HT1080 (cell line): ENCODE data around the gene KIF20A. TPM values are rescaled to one million over a fixed set of nuclear protein-coding genes. Genes with fewer than 3 reads are reported as not detected.
A peak's percentile ranks its signal among the peaks of the same experiment; 100 is the strongest.
"Not testable (repeated sequence)": the region's sequence is repeated elsewhere in the genome, so short reads cannot be mapped to it uniquely, and the experiment has no call there.

ENCODE experiments used
- DNase-seq: peaks from one replicate; pipeline ENCODE4 v3.0.0-alpha.2; 2015; ENCODE audit warnings: low read depth
- total RNA-seq: library from RNA; depleted of rRNA; stranded (reverse); fragments of >200 nt; shearing (Covaris generic); gene quantifications from 2 replicates; pipeline ENCODE4 v1.2.3, GENCODE V29; 2014; rRNA removed

The KIF20A gene
- total RNA-seq, 1 experiment from 2014 or later, result 107 TPM

DNA sequence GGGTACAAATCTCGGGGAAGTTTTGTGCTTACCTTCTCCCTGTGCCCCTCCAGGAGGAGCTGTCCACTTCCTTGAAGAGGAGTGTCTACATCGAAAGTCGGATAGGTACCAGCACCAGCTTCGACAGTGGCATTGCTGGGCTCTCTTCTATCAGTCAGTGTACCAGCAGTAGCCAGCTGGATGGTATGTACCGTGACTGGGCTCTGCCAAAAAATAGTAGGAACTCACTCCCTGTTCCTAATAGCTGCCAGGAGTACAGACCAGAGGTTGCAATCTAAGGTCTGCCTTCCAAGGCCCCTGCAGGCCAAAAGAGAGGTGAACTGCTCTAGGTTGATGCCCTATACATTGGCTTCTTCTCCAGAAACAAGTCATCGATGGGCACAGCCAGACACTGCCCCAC lies 3.9 kb downstream of the KIF20A start:
- no peak for DNase-seq

DNA sequence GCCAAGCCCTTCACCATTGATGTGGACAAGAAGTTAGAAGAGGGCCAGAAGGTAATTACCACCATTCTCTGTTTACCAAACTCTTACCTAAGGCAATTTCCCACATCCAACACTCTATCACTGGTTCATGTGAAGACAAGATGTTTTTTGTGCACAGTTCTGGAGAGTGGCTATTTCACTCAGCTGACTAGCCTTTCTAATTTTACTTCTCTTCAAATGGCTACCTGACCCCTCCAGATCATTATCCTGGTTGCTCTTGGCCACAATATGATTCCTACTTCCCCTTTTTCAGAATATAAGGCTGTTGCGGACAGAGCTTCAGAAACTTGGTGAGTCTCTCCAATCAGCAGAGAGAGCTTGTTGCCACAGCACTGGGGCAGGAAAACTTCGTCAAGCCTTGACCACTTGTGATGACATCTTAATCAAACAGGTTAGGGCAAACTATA lies 7.1 kb downstream of the KIF20A start:
- DNase-seq, result no peak

DNA sequence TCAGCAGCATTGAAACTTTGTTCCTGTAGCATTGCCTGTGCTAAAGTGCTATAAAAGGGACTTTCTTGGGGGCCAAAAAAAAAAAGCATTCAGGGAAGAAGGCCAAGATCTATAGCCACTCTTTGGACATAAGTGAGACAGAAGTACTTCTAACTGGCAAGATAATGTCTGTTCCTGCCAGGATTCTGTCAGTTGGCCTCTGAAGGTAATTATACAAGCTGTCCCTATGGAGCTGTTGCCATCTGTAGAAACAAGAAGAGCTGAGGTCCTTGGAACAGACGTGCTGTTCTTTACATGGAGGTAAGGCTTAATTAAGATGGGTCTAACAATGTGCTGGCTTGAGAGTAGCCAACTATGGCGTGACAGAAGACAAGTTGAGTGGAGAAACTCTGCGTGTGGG lies 9.7 kb downstream of the KIF20A start:
- DNase-seq, result no peak

- DNase-seq, result no peak
These were observed 13.9 kb downstream of the KIF20A start for GRCh38 chr5:138192826-138193225.

- DNase-seq, result not testable (repeated sequence)
These were observed 14.9 kb downstream of the KIF20A start for GRCh38 chr5:138193859-138194258.

- DNase-seq, result no peak
These were observed 32.1 kb downstream of the KIF20A start for GRCh38 chr5:138210985-138211384.

DNA sequence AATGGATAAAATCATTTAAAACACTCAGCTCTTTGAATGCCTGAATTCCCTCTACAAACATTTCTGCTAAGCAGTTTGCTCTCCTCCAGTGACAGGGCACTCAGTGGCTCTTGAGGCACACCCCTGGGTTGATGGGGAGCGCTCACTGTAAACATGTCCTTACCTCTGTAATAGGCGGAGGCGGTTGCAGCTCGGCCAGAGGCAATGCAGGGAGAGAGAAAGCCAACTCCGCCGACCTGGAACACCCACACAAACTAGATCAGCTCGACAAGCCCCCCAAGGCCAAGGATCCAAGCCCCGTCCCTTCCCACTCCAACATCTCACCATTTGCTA lies 33.9 kb downstream of the KIF20A start:
- DNase-seq, result no peak

- peak; percentile 99 for DNase-seq
These were observed 34.5 kb downstream of the KIF20A start, which contains the start of gene CDC23 for GRCh38 chr5:138213161-138214029. CDC23 (minus strand) TSS chr5:138213323; CDS start chr5:138213312, 11 bp downstream.

DNA sequence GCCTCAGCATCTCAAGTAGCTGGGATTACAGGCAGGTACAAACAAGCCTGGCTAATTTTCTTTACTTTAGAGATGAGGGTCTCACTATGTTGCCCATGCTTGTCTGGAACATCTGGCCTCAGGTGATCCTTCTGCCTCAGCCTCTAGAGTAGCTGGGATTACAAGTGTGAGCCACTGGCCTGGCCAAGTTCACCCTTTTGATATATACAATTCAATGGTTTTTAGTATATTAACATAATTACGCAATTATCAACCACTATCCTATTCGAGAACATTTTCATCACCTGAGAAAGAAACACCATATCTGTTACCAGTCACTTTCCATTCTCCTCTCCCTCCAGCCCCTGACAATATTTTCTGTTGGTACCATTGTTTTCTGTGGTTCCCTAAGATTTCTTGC lies 37.9 kb downstream of the KIF20A start:
- DNase-seq, result no peak

DNA sequence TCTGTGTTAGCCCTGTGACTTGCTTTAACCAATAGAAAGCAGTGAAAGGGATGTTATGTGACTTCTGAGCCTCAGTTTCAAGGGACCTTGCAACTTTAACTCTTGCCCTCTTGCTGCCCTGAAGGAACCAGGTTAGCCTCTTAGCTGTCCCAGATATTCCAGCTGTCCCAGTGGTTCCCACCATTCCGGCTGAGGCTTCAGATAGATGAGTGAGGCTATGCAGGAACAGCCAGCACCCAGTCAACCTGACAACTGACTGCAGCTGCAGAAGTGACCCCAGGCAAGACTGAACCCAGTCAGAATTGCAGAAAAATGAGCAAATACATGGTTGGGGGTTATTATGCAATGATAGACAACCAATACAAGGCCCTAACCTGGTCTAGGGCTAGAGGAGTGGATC lies 44.6 kb downstream of the KIF20A start:
- no peak for DNase-seq

DNA sequence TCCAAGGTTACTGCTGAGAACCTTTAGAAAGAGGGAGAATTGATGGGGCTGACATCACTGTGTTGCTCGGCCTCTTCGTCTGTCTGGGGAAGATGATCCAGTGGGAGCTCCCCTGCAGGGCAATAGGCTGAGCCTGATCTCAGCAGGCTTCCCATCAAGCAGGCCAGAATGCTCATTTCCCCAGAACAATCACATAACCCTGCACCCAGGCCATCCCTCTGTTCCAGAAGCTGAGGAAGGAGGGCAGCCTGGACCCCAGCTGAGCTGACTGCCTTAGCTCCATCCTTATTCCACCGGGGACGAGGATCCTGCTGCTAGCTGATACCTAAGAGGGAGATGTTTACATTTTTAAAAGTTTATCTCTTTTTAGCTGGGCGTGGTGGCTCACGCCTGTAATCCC lies 45.8 kb downstream of the KIF20A start:
- no peak for DNase-seq

- no peak for DNase-seq
These were observed 48.0 kb downstream of the KIF20A start for GRCh38 chr5:138226910-138227309.

- no peak for DNase-seq
These were observed 50.5 kb downstream of the KIF20A start for GRCh38 chr5:138229387-138229786.

- DNase-seq, result no peak
These were observed 51.3 kb downstream of the KIF20A start for GRCh38 chr5:138230261-138230660.

- DNase-seq, result peak; percentile 15
These were observed 52.2 kb downstream of the KIF20A start for GRCh38 chr5:138230981-138231589.

- DNase-seq, result no peak
These were observed 54.4 kb downstream of the KIF20A start for GRCh38 chr5:138233280-138233679.

- DNase-seq, result no peak
These were observed 55.7 kb downstream of the KIF20A start for GRCh38 chr5:138234651-138235050.

Other genes starting within 250 kb of the KIF20A start
- 6.1 and 10.4 TPM in 2 replicates for gene FAM13B, start 146.0 kb upstream of the KIF20A start, total RNA-seq
- gene WNT8A, start 95.1 kb upstream of the KIF20A start, total RNA-seq, result not detected in 2 replicates
- not detected in 2 replicates for gene NME5, start 39.7 kb upstream of the KIF20A start, total RNA-seq
- gene BRD8, start 482 bp upstream of the KIF20A start, total RNA-seq, result 48.9 and 59.1 TPM in 2 replicates
- 55.0 and 56.1 TPM in 2 replicates for gene CDC23, start 34.2 kb downstream of the KIF20A start, total RNA-seq
- not detected in 2 replicates for gene GFRA3, start 95.5 kb downstream of the KIF20A start, total RNA-seq
- gene CDC25C, start 152.7 kb downstream of the KIF20A start, total RNA-seq, result 14.0 and 15.5 TPM in 2 replicates
- 52.9 and 58.0 TPM in 2 replicates for gene FAM53C, start 159.2 kb downstream of the KIF20A start, total RNA-seq
- 37.4 and 39.7 TPM in 2 replicates for gene KDM3B, start 173.6 kb downstream of the KIF20A start, total RNA-seq